Pancreas (tissue), 10 donors: ENCODE measurements around the gene FAHD2B. TPM values are rescaled to one million over a fixed set of nuclear protein-coding genes. Genes with fewer than 3 reads are reported as not detected.
A peak's percentile ranks its signal among the peaks of the same experiment; 100 is the strongest.
"Not testable (repeated sequence)": the region's sequence is repeated elsewhere in the genome, so short reads cannot be mapped to it uniquely, and the experiment has no call there.

ENCODE experiments used
- ATAC-seq, 4 donors: fragments of 200-7000 bp; cut with Tn5 transposase; one replicate each; pipeline versions ENCODE4 v1.8.0 to v1.9.1; 2020; ENCODE audit warnings: mild to moderate bottlenecking in 4 of 4, moderate library complexity in 4 of 4
- DNase-seq, 6 donors: peaks; one replicate each; pipeline ENCODE4 v3.0.0-alpha.2; 2020
- FAIRE-seq: peaks from 2 replicates; lab custom pipeline; 2012; peaks lifted over from hg19 to GRCh38; lab: Jason Lieb, UNC
- H3K27ac ChIP-seq, 4 donors: fragments of 200-600 bp; sonication (generic); 1 replicate in 3 of 4; 2 replicates in 1 of 4; pipeline versions ENCODE4 v1.5.0 to v1.8.0; 2020
- H3K27me3 ChIP-seq, 4 donors: fragments of 200-600 bp; one replicate each; pipeline ENCODE4 v1.8.0; 2021
- H3K36me3 ChIP-seq, 3 donors: fragments of 200-600 bp; sonication (generic) in 1 of 3; one replicate each; pipeline versions ENCODE4 v1.5.0 to v1.8.0; 2020 to 2021
- H3K4me1 ChIP-seq, 3 donors: fragments of 200-600 bp; one replicate each; pipeline ENCODE4 v1.8.0; 2021
- H3K4me3 ChIP-seq, 4 donors: fragments of 200-600 bp; sonication (generic) in 2 of 4; one replicate each; pipeline versions ENCODE4 v1.5.0 to v1.8.0; 2020 to 2021
- H3K9me3 ChIP-seq, 4 donors: fragments of 200-600 bp; one replicate each; pipeline ENCODE4 v1.8.0; 2021
- CTCF ChIP-seq, 4 donors: fragments of 200-600 bp; sonication (generic) in 3 of 4; IDR thresholded peaks; one replicate each; pipeline versions ENCODE4 v1.5.0 to v1.8.0; 2021; ENCODE audit warnings: antibody characterized with exemption in 4 of 4
- WGBS, 2 donors: extraction: QIAGEN DNeasy Blood & Tissue Kit; methylation state at CpG; one replicate each; pipeline ENCODE4 v1.1.7; 2013; 5-methylcytosine and 5-hydroxymethylcytosine counted together
- intact Hi-C, 3 donors: fragments of 100-400 bp; cut with DNase I; formaldehyde crosslinking; loops; one replicate each; pipeline versions ENCODE4 v1.11.1 to v1.14.2; 2022
- polyA plus RNA-seq, 2 donors: library from polyadenylated mRNA; stranded (reverse); fragments of 200-250 nt; gene quantifications; one replicate each; pipeline ENCODE4 v1.2.3, GENCODE V29; 2013
- total RNA-seq, 6 donors: library from RNA; stranded (reverse); fragmentation: NEBNext Ultra II Directional in 4 of 6; extraction: Animal tissue kit (Norgen Biotek cat#: 25700) in 4 of 6; gene quantifications; one replicate each; pipeline versions ENCODE4 v1.2.1 to v1.2.4, GENCODE V29; 2021 to 2023
- donor health status: healthy with polysubstance abuse.
- donor health status: DM: no; HTN: no; CAD: no; lungs with moderate emphysema.
- donor health status: DM: no; HTN: no; CAD: no.
- donor health status: control.
- donor health status: control.
- donor health status: Bipolar disorder and iron deficiency.
- donor health status: DM: yes; HTN: yes; CAD: no.
- donor health status: DM: no; HTN: no; CAD: no.
- donor health status: DM: no; HTN: no; CAD: no.
- donor health status: DM: yes; HTN: yes; CAD: no.

The FAHD2B gene
- 10 to 100 TPM in 1 of 6 donors, 1 to 10 TPM in 5; 6.9 to 10.1 (median 8.0) TPM for total RNA-seq
- 10 to 100 TPM; 10.5 to 13.8 TPM for polyA plus RNA-seq

- H3K9me3 ChIP-seq, FAIRE-seq, H3K36me3 ChIP-seq, H3K4me1 ChIP-seq, H3K27me3 ChIP-seq, intact Hi-C loops: not testable (repeated sequence)
- Histone ChIP-seq H3K4me3 (peak within 1 kb of the TSS in 3 of 4 donors; percentile 10 to 42 (median 35)), H3K27ac (peak within 1 kb of the TSS in 2 of 4 donors; percentile 19 to 49)
- peak; percentile 93 to 97 (median 96) for ATAC-seq
- 1 to 2% methylated on average over 30 to 42 of the region's 48 CpGs for WGBS, 2 donors
- DNase-seq = peak; percentile 75 to 92 (median 88)
Observed at GRCh38 chr2:97094772-97095611, at the start of gene FAHD2B. TSS of gene FAHD2B (minus strand) at chr2:97094882. CDS start at chr2:97091706, 3,176 bp downstream.

- H3K4me3 ChIP-seq, H3K9me3 ChIP-seq, DNase-seq, H3K27me3 ChIP-seq, FAIRE-seq, ATAC-seq, intact Hi-C loops, H3K4me1 ChIP-seq, H3K27ac ChIP-seq: not testable (repeated sequence)
- H3K36me3 ChIP-seq = peaks cover 0 to 15% (median 0%) of the 10 kb centered on the region in 3 donors
- WGBS, 2 donors = 64 to 71% methylated on average over 3 of the region's 3 CpGs
Observed at GRCh38 chr2:97144016-97144415, 49.3 kb upstream of the FAHD2B start.

- intact Hi-C loops, ATAC-seq, H3K4me1 ChIP-seq, DNase-seq, H3K27ac ChIP-seq, H3K36me3 ChIP-seq, H3K4me3 ChIP-seq, H3K27me3 ChIP-seq, H3K9me3 ChIP-seq, FAIRE-seq: not testable (repeated sequence)
- WGBS, 2 donors = 99 to 100% methylated on average over 2 of the region's 2 CpGs
Observed at GRCh38 chr2:97129090-97129489, 34.4 kb upstream of the FAHD2B start.

GRCh38 chr2:97113882-97114255, 19.2 kb upstream of the FAHD2B start:
- FAIRE-seq, H3K27me3 ChIP-seq, intact Hi-C loops, H3K4me1 ChIP-seq, H3K36me3 ChIP-seq, H3K9me3 ChIP-seq: not testable (repeated sequence)
- peak overlapping the region; percentile 55 to 80 (median 61) for H3K4me3 ChIP-seq
- WGBS, 2 donors = 2 to 3% methylated on average over 5 to 17 of the region's 18 CpGs
- ATAC-seq (peak; percentile 14 to 46 (median 26)), DNase-seq (peak in 4 of 6 donors; percentile 35 to 48 (median 42))
- peak overlapping the region; percentile 81 to 96 (median 90) for H3K27ac ChIP-seq

GRCh38 chr2:97113050-97113881, 18.6 kb upstream of the FAHD2B start, which contains the start of gene ANKRD36:
TSS of gene ANKRD36 (plus strand) at chr2:97113153. CDS start at chr2:97113740, 587 bp downstream.
- 0% methylated on average over 37 to 62 of the region's 74 CpGs for WGBS, 2 donors
- H3K27me3 ChIP-seq, H3K36me3 ChIP-seq, H3K4me1 ChIP-seq, intact Hi-C loops, H3K9me3 ChIP-seq, FAIRE-seq: not testable (repeated sequence)
- peak; percentile 81 to 93 (median 89) for DNase-seq
- Histone ChIP-seq H3K27ac (peak within 1 kb of the TSS; percentile 81 to 96 (median 90)), H3K4me3 (peak within 1 kb of the TSS; percentile 55 to 80 (median 61))
- peak; percentile 23 to 62 (median 51) for TF ChIP-seq CTCF (IDR thresholded peaks at IDR 0.05)
- ATAC-seq = peak; percentile 90 to 94 (median 91)

GRCh38 chr2:97112320-97113049, 17.8 kb upstream of the FAHD2B start:
- H3K27ac ChIP-seq = peak overlapping the region; percentile 81 to 96 (median 90)

GRCh38 chr2:97111246-97111645, 16.6 kb upstream of the FAHD2B start:
- H3K27me3 ChIP-seq, intact Hi-C loops, H3K27ac ChIP-seq, H3K4me3 ChIP-seq, H3K36me3 ChIP-seq, H3K9me3 ChIP-seq, FAIRE-seq, H3K4me1 ChIP-seq, DNase-seq, ATAC-seq: not testable (repeated sequence)
- 70 to 86% methylated on average over 9 of the region's 9 CpGs for WGBS, 2 donors

More at GRCh38 chr2:97112320-97113049, 17.8 kb upstream of the FAHD2B start:
- H3K36me3 ChIP-seq, H3K27me3 ChIP-seq, H3K9me3 ChIP-seq, H3K4me1 ChIP-seq, intact Hi-C loops: not testable (repeated sequence)
- peak overlapping the region; percentile 53 to 80 (median 56) for H3K4me3 ChIP-seq
- 0% methylated on average over 26 to 41 of the region's 44 CpGs for WGBS, 2 donors
- peak; percentile 75 to 83 (median 78) for TF ChIP-seq CTCF (IDR thresholded peaks at IDR 0.05)
- DNase-seq = peak; percentile 58 to 83 (median 66)
- peak; percentile 95 for FAIRE-seq
- peak; percentile 85 to 94 (median 89) for ATAC-seq

- H3K27me3 ChIP-seq, H3K4me1 ChIP-seq, DNase-seq, ATAC-seq, intact Hi-C loops, H3K36me3 ChIP-seq, H3K9me3 ChIP-seq, H3K4me3 ChIP-seq, FAIRE-seq, H3K27ac ChIP-seq: not testable (repeated sequence)
- 90 to 94% methylated on average over 2 of the region's 2 CpGs for WGBS, 2 donors
Observed at GRCh38 chr2:97106878-97107277, 12.2 kb upstream of the FAHD2B start.
